Measurements from ENCODE around the gene MAX.

MAX gene

GRCh38 chr14:65142914-65143625 lies 40.8 kb upstream of the MAX start:
- H3K4me1 ChIP-seq (ENCODE audit: control insufficient read depth, low read depth, low read length) = peaks cover 6% of the 10 kb centered on the region
- H3K23ac ChIP-seq (ENCODE audit: low read length) = no peak overlapping the region
- H3K18ac ChIP-seq (ENCODE audit: low read length) = no peak overlapping the region
- H3K9ac ChIP-seq (ENCODE audit: low read length) = no peak overlapping the region
- DNase-seq = no peak
- no peak overlapping the region for H3K4me3 ChIP-seq (ENCODE audit: low read length)
- no peak overlapping the region for H3K56ac ChIP-seq (ENCODE audit: low read length)
- H3K4me2 ChIP-seq (ENCODE audit: low read length) = no peak overlapping the region
- no peak overlapping the region for H4K5ac ChIP-seq (ENCODE audit: low read length)
- H3K27me3 ChIP-seq (ENCODE audit: insufficient read depth, low read length, poor library complexity) = no peaks in the 10 kb centered on the region
- H3K79me2 ChIP-seq (ENCODE audit: control insufficient read depth, insufficient read depth, low read length) = no peaks in the 10 kb centered on the region
- no peaks in the 10 kb centered on the region for H3K79me1 ChIP-seq (ENCODE audit: low read length)
- H4K8ac ChIP-seq (ENCODE audit: low read depth, low read length) = no peak overlapping the region
- H3K27ac ChIP-seq (ENCODE audit: low read depth, low read length) = no peak overlapping the region
- no peak overlapping the region for H2BK15ac ChIP-seq (replicated peaks; ENCODE audit: low read depth)
- no CpG with 5 or more reads among the region's 8 CpGs for WGBS (ENCODE audit: extremely low coverage, insufficient coverage, low lambda C conversion rate)
- H2AK5ac ChIP-seq (ENCODE audit: low read length) = no peak overlapping the region
- no peak overlapping the region for H2BK120ac ChIP-seq (ENCODE audit: low read depth, low read length)
- no peaks in the 10 kb centered on the region for H3K36me3 ChIP-seq (ENCODE audit: control insufficient read depth, insufficient read depth, low read length)
- no peak overlapping the region for H2BK5ac ChIP-seq (ENCODE audit: low read length)
- H3K4ac ChIP-seq (ENCODE audit: low read depth, low read length) = no peak overlapping the region

GRCh38 chr14:65142429-65142828 lies 40.1 kb upstream of the MAX start:
- no peaks in the 10 kb centered on the region for H3K36me3 ChIP-seq (ENCODE audit: control insufficient read depth, insufficient read depth, low read length)
- no peak overlapping the region for H3K9ac ChIP-seq (ENCODE audit: low read length)
- WGBS (ENCODE audit: extremely low coverage, insufficient coverage, low lambda C conversion rate) = no CpG with 5 or more reads among the region's 4 CpGs
- H3K27me3 ChIP-seq (ENCODE audit: insufficient read depth, low read length, poor library complexity) = no peaks in the 10 kb centered on the region
- H3K27ac ChIP-seq (ENCODE audit: low read depth, low read length) = no peak overlapping the region
- no peak overlapping the region for H3K23ac ChIP-seq (ENCODE audit: low read length)
- no peak overlapping the region for H3K4ac ChIP-seq (ENCODE audit: low read depth, low read length)
- H3K4me1 ChIP-seq (ENCODE audit: control insufficient read depth, low read depth, low read length) = peaks cover 6% of the 10 kb centered on the region
- H4K8ac ChIP-seq (ENCODE audit: low read depth, low read length) = no peak overlapping the region
- no peaks in the 10 kb centered on the region for H3K79me1 ChIP-seq (ENCODE audit: low read length)
- DNase-seq = no peak
- H4K5ac ChIP-seq (ENCODE audit: low read length) = no peak overlapping the region
- no peak overlapping the region for H3K4me3 ChIP-seq (ENCODE audit: low read length)
- H2BK120ac ChIP-seq (ENCODE audit: low read depth, low read length) = no peak overlapping the region
- H2AK5ac ChIP-seq (ENCODE audit: low read length) = no peak overlapping the region
- no peak overlapping the region for H2BK15ac ChIP-seq (replicated peaks; ENCODE audit: low read depth)
- H3K79me2 ChIP-seq (ENCODE audit: control insufficient read depth, insufficient read depth, low read length) = no peaks in the 10 kb centered on the region
- no peak overlapping the region for H2BK5ac ChIP-seq (ENCODE audit: low read length)
- H3K4me2 ChIP-seq (ENCODE audit: low read length) = no peak overlapping the region
- H3K56ac ChIP-seq (ENCODE audit: low read length) = no peak overlapping the region
- no peak overlapping the region for H3K18ac ChIP-seq (ENCODE audit: low read length)

GRCh38 chr14:65141523-65141922 lies 39.2 kb upstream of the MAX start:
- Histone ChIP-seq H3K9ac (ENCODE audit: low read length) (no peak overlapping the region), H3K56ac (ENCODE audit: low read length) (no peak overlapping the region), H2BK5ac (ENCODE audit: low read length) (no peak overlapping the region), H2AK5ac (ENCODE audit: low read length) (no peak overlapping the region), H3K27ac (ENCODE audit: low read depth, low read length) (no peak overlapping the region), H2BK15ac (replicated peaks; ENCODE audit: low read depth) (no peak overlapping the region), H3K18ac (ENCODE audit: low read length) (no peak overlapping the region), H3K4me2 (ENCODE audit: low read length) (no peak overlapping the region), H3K4me3 (ENCODE audit: low read length) (no peak overlapping the region), H4K8ac (ENCODE audit: low read depth, low read length) (no peak overlapping the region), H4K5ac (ENCODE audit: low read length) (no peak overlapping the region), H3K27me3 (ENCODE audit: insufficient read depth, low read length, poor library complexity) (no peaks in the 10 kb centered on the region), H3K23ac (ENCODE audit: low read length) (no peak overlapping the region), H3K4me1 (ENCODE audit: control insufficient read depth, low read depth, low read length) (peaks cover 6% of the 10 kb centered on the region), H2BK120ac (ENCODE audit: low read depth, low read length) (no peak overlapping the region), H3K4ac (ENCODE audit: low read depth, low read length) (no peak overlapping the region), H3K36me3 (ENCODE audit: control insufficient read depth, insufficient read depth, low read length) (no peaks in the 10 kb centered on the region), H3K79me2 (ENCODE audit: control insufficient read depth, insufficient read depth, low read length) (no peaks in the 10 kb centered on the region), H3K79me1 (ENCODE audit: low read length) (no peaks in the 10 kb centered on the region)
- no peak for DNase-seq
- no CpG with 5 or more reads among the region's 5 CpGs for WGBS (ENCODE audit: extremely low coverage, insufficient coverage, low lambda C conversion rate)

- H3K56ac ChIP-seq (ENCODE audit: low read length) = no peak overlapping the region
- H2BK15ac ChIP-seq (replicated peaks; ENCODE audit: low read depth) = no peak overlapping the region
- H3K27ac ChIP-seq (ENCODE audit: low read depth, low read length) = no peak overlapping the region
- no peak for DNase-seq
- H3K4ac ChIP-seq (ENCODE audit: low read depth, low read length) = no peak overlapping the region
- H4K5ac ChIP-seq (ENCODE audit: low read length) = no peak overlapping the region
- no peak overlapping the region for H3K23ac ChIP-seq (ENCODE audit: low read length)
- H3K9ac ChIP-seq (ENCODE audit: low read length) = no peak overlapping the region
- no peaks in the 10 kb centered on the region for H3K27me3 ChIP-seq (ENCODE audit: insufficient read depth, low read length, poor library complexity)
- no peak overlapping the region for H3K4me2 ChIP-seq (ENCODE audit: low read length)
- H3K79me1 ChIP-seq (ENCODE audit: low read length) = no peaks in the 10 kb centered on the region
- no peak overlapping the region for H4K8ac ChIP-seq (ENCODE audit: low read depth, low read length)
- no CpG with 5 or more reads among the region's 9 CpGs for WGBS (ENCODE audit: extremely low coverage, insufficient coverage, low lambda C conversion rate)
- no peak overlapping the region for H2BK5ac ChIP-seq (ENCODE audit: low read length)
- H2BK120ac ChIP-seq (ENCODE audit: low read depth, low read length) = no peak overlapping the region
- H3K36me3 ChIP-seq (ENCODE audit: control insufficient read depth, insufficient read depth, low read length) = no peaks in the 10 kb centered on the region
- H3K4me3 ChIP-seq (ENCODE audit: low read length) = no peak overlapping the region
- no peak overlapping the region for H3K18ac ChIP-seq (ENCODE audit: low read length)
- H3K4me1 ChIP-seq (ENCODE audit: control insufficient read depth, low read depth, low read length) = peaks cover 2% of the 10 kb centered on the region
- no peak overlapping the region for H2AK5ac ChIP-seq (ENCODE audit: low read length)
- no peaks in the 10 kb centered on the region for H3K79me2 ChIP-seq (ENCODE audit: control insufficient read depth, insufficient read depth, low read length)
Observed at GRCh38 chr14:65137648-65138307, 35.5 kb upstream of the MAX start.

- no peak overlapping the region for H3K18ac ChIP-seq (ENCODE audit: low read length)
- no peak overlapping the region for H3K23ac ChIP-seq (ENCODE audit: low read length)
- no peaks in the 10 kb centered on the region for H3K27me3 ChIP-seq (ENCODE audit: insufficient read depth, low read length, poor library complexity)
- H3K4me2 ChIP-seq (ENCODE audit: low read length) = no peak overlapping the region
- no peaks in the 10 kb centered on the region for H3K79me1 ChIP-seq (ENCODE audit: low read length)
- no peak overlapping the region for H3K56ac ChIP-seq (ENCODE audit: low read length)
- H2BK120ac ChIP-seq (ENCODE audit: low read depth, low read length) = no peak overlapping the region
- no peak overlapping the region for H2AK5ac ChIP-seq (ENCODE audit: low read length)
- no peaks in the 10 kb centered on the region for H3K36me3 ChIP-seq (ENCODE audit: control insufficient read depth, insufficient read depth, low read length)
- H4K8ac ChIP-seq (ENCODE audit: low read depth, low read length) = no peak overlapping the region
- H4K5ac ChIP-seq (ENCODE audit: low read length) = no peak overlapping the region
- DNase-seq = no peak
- no peak overlapping the region for H2BK15ac ChIP-seq (replicated peaks; ENCODE audit: low read depth)
- H3K4ac ChIP-seq (ENCODE audit: low read depth, low read length) = no peak overlapping the region
- H3K4me3 ChIP-seq (ENCODE audit: low read length) = no peak overlapping the region
- H3K79me2 ChIP-seq (ENCODE audit: control insufficient read depth, insufficient read depth, low read length) = no peaks in the 10 kb centered on the region
- no peak overlapping the region for H2BK5ac ChIP-seq (ENCODE audit: low read length)
- no peaks in the 10 kb centered on the region for H3K4me1 ChIP-seq (ENCODE audit: control insufficient read depth, low read depth, low read length)
- H3K27ac ChIP-seq (ENCODE audit: low read depth, low read length) = no peak overlapping the region
- H3K9ac ChIP-seq (ENCODE audit: low read length) = no peak overlapping the region
- no CpG with 5 or more reads among the region's 12 CpGs for WGBS (ENCODE audit: extremely low coverage, insufficient coverage, low lambda C conversion rate)
Observed at GRCh38 chr14:65134651-65135579, 32.6 kb upstream of the MAX start.

Measured in mesendoderm (in vitro differentiated cells).